Measurements from ENCODE around the gene UROS. TPM values are rescaled to one million over a fixed set of nuclear protein-coding genes. Genes with fewer than 3 reads are reported as not detected.
A peak's percentile ranks its signal among the peaks of the same experiment; 100 is the strongest.

Gene UROS
- total RNA-seq, 1 donor from 2014 or later = 45.0 TPM

DNA sequence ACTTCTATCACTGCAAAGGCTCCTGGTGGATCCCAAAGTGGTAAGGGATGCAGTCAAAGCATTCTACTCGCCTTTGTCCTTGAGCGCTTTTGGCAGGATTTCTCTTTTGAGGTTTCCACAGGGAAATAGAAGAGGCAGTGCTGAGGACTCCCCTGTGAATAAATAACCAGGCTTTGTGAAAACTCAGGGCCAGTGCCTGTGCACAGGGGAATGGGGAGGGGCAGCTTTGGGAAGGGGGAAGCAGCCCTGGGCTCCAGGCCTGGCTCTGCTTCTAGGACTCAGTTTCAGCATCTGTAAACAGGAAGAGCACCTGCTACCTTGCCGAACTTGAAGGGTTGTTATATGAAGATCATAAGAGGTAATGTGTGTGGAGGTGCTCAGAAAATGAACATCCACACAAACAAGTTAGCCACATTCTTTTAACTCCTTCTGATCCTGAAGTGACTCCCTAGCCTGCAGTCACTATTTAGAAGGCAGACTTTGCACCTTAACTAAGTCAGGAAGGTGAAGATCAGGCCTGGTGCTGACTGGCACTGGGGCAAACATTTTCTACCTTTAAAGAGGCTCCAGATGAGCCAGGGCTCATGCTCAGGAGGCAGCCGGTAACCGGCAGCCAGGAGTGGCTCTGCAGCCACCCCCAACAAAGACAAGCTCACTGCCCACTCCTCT, 24.9 kb downstream of the UROS start:
- DNase-seq (ENCODE audit: low spot score, unreplicated experiment) = no peak
- no peaks in the 10 kb centered on the region for H3K9me3 Mint-ChIP-seq (ENCODE audit: low read depth)
- peaks cover 9% of the 10 kb centered on the region for H3K36me3 Mint-ChIP-seq (ENCODE audit: insufficient read depth)
- no peak overlapping the region for H3K4me3 Mint-ChIP-seq (ENCODE audit: low read depth)
- H3K27me3 Mint-ChIP-seq = no peaks in the 10 kb centered on the region
- TF ChIP-seq CTCF (IDR thresholded peaks at IDR 0.05; ENCODE audit: unreplicated experiment) = no peak
- H3K4me1 Mint-ChIP-seq (ENCODE audit: low read depth) = peaks cover 17% of the 10 kb centered on the region
- no peak overlapping the region for H3K27ac Mint-ChIP-seq

DNA sequence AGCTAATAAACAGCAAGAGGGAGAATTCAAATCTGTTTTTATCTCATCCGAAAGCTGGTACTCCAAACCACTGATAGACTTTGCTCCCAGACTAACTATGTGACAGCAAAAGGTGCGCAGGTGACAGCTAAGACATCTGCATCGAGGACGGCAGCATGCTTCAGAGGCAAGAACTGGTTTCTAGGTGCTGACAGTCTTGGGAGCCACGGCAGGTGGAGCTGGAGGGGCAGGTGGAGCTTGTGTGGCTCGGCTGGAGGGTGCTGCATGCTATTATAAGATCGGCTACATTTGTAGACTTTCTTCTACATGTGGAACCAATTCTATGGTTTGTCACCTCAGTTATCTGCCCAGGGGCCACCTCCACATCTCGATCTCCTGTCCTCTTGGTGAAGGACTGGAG, 25.6 kb downstream of the UROS start:
- DNase-seq (ENCODE audit: low spot score, unreplicated experiment) = no peak

GRCh38 chr10:125795637-125796190, 27.3 kb downstream of the UROS start:
- Mint-ChIP-seq H3K36me3 (ENCODE audit: insufficient read depth) (peaks cover 16% of the 10 kb centered on the region), H3K4me1 (ENCODE audit: low read depth) (peaks cover 5% of the 10 kb centered on the region), H3K27ac (no peak overlapping the region), H3K27me3 (no peaks in the 10 kb centered on the region), H3K9me3 (ENCODE audit: low read depth) (no peaks in the 10 kb centered on the region), H3K4me3 (ENCODE audit: low read depth) (no peak overlapping the region)
- no peak for DNase-seq (ENCODE audit: low spot score, unreplicated experiment)
- TF ChIP-seq CTCF (IDR thresholded peaks at IDR 0.05; ENCODE audit: unreplicated experiment) = no peak

More for the DNA sequence above, 25.6 kb downstream of the UROS start:
- H3K9me3 Mint-ChIP-seq (ENCODE audit: low read depth) = no peaks in the 10 kb centered on the region
- H3K27me3 Mint-ChIP-seq = no peaks in the 10 kb centered on the region
- peaks cover 17% of the 10 kb centered on the region for H3K4me1 Mint-ChIP-seq (ENCODE audit: low read depth)
- peaks cover 9% of the 10 kb centered on the region for H3K36me3 Mint-ChIP-seq (ENCODE audit: insufficient read depth)
- no peak overlapping the region for H3K27ac Mint-ChIP-seq
- no peak for TF ChIP-seq CTCF (IDR thresholded peaks at IDR 0.05; ENCODE audit: unreplicated experiment)
- H3K4me3 Mint-ChIP-seq (ENCODE audit: low read depth) = no peak overlapping the region

GRCh38 chr10:125795128-125795527, 27.9 kb downstream of the UROS start:
- Mint-ChIP-seq H3K36me3 (ENCODE audit: insufficient read depth) (peaks cover 17% of the 10 kb centered on the region), H3K4me3 (ENCODE audit: low read depth) (no peak overlapping the region), H3K9me3 (ENCODE audit: low read depth) (no peaks in the 10 kb centered on the region), H3K27ac (no peak overlapping the region), H3K4me1 (ENCODE audit: low read depth) (peaks cover 5% of the 10 kb centered on the region), H3K27me3 (no peaks in the 10 kb centered on the region)
- TF ChIP-seq CTCF (IDR thresholded peaks at IDR 0.05; ENCODE audit: unreplicated experiment) = no peak
- no peak for DNase-seq (ENCODE audit: low spot score, unreplicated experiment)

- peaks cover 19% of the 10 kb centered on the region for H3K36me3 Mint-ChIP-seq (ENCODE audit: insufficient read depth)
These were observed 30.4 kb downstream of the UROS start for GRCh38 chr10:125792342-125793300.

More at GRCh38 chr10:125792342-125793300, 30.4 kb downstream of the UROS start:
- DNase-seq (ENCODE audit: low spot score, unreplicated experiment) = no peak
- Mint-ChIP-seq H3K27ac (peak overlapping the region; percentile 37), H3K9me3 (ENCODE audit: low read depth) (no peaks in the 10 kb centered on the region), H3K4me1 (ENCODE audit: low read depth) (no peaks in the 10 kb centered on the region), H3K4me3 (ENCODE audit: low read depth) (no peak overlapping the region), H3K27me3 (no peaks in the 10 kb centered on the region)
- TF ChIP-seq CTCF (IDR thresholded peaks at IDR 0.05; ENCODE audit: unreplicated experiment) = no peak
